IPS-20b (cell line): Measurements from ENCODE around the gene PIP5K1C.

Source experiments
- H3K27ac ChIP-seq: one replicate; pipeline ENCODE4 v1.5.1; 2013; ENCODE audit warnings: low read length
- H3K27me3 ChIP-seq: 2 replicates; pipeline ENCODE4 v1.6.1; 2013; ENCODE audit warnings: mild to moderate bottlenecking, low read length, inconsistent platforms; ENCODE audit not compliant: insufficient read depth
- H3K36me3 ChIP-seq: 2 replicates; pipeline ENCODE4 v1.6.1; 2013; ENCODE audit warnings: low read depth, mild to moderate bottlenecking, inconsistent platforms, low read length, moderate library complexity; ENCODE audit not compliant: insufficient read depth
- H3K4me1 ChIP-seq: 2 replicates; pipeline ENCODE4 v1.6.1; 2013; ENCODE audit warnings: mild to moderate bottlenecking, control low read depth, inconsistent platforms, low read length, moderate library complexity; ENCODE audit not compliant: insufficient read depth
- H3K4me3 ChIP-seq: 2 replicates; pipeline ENCODE4 v1.5.1; 2013; ENCODE audit warnings: mild to moderate bottlenecking, low read length, inconsistent platforms
- H3K9ac ChIP-seq: 2 replicates; pipeline ENCODE4 v1.6.1; 2013; ENCODE audit warnings: low read depth, mild to moderate bottlenecking, inconsistent platforms, low read length, moderate library complexity
- H3K9me3 ChIP-seq: 2 replicates; pipeline ENCODE4 v1.6.1; 2013; ENCODE audit warnings: mild to moderate bottlenecking, low read depth, low read length, inconsistent platforms; ENCODE audit not compliant: insufficient read depth

Gene PIP5K1C

GRCh38 chr19:3618811-3619630 lies 81.2 kb downstream of the PIP5K1C start:
- Histone ChIP-seq H3K36me3 (peaks cover 7% of the 10 kb centered on the region), H3K9ac (no peak overlapping the region), H3K9me3 (no peaks in the 10 kb centered on the region), H3K27ac (no peak overlapping the region), H3K27me3 (no peaks in the 10 kb centered on the region), H3K4me1 (no peaks in the 10 kb centered on the region), H3K4me3 (no peak overlapping the region)

GRCh38 chr19:3618144-3618810 lies 82.0 kb downstream of the PIP5K1C start:
- peaks cover 7% of the 10 kb centered on the region for H3K36me3 ChIP-seq
- H3K4me1 ChIP-seq: no peaks in the 10 kb centered on the region
- H3K4me3 ChIP-seq: no peak overlapping the region
- no peak overlapping the region for H3K27ac ChIP-seq
- no peaks in the 10 kb centered on the region for H3K27me3 ChIP-seq
- no peak overlapping the region for H3K9ac ChIP-seq
- H3K9me3 ChIP-seq: no peaks in the 10 kb centered on the region

GRCh38 chr19:3617463-3617862 lies 82.8 kb downstream of the PIP5K1C start:
- H3K27ac ChIP-seq: no peak overlapping the region
- no peaks in the 10 kb centered on the region for H3K27me3 ChIP-seq
- no peak overlapping the region for H3K4me3 ChIP-seq
- H3K9me3 ChIP-seq: no peaks in the 10 kb centered on the region
- H3K9ac ChIP-seq: no peak overlapping the region
- peaks cover 3% of the 10 kb centered on the region for H3K36me3 ChIP-seq
- no peaks in the 10 kb centered on the region for H3K4me1 ChIP-seq

- H3K4me1 ChIP-seq: no peaks in the 10 kb centered on the region
- no peak overlapping the region for H3K4me3 ChIP-seq
- H3K9ac ChIP-seq: no peak overlapping the region
- H3K27me3 ChIP-seq: no peaks in the 10 kb centered on the region
- peaks cover 9% of the 10 kb centered on the region for H3K36me3 ChIP-seq
- H3K9me3 ChIP-seq: no peaks in the 10 kb centered on the region
- H3K27ac ChIP-seq: no peak overlapping the region
Measured at GRCh38 chr19:3615524-3616135, 84.6 kb downstream of the PIP5K1C start.

- Histone ChIP-seq H3K27ac (no peak overlapping the region), H3K27me3 (no peaks in the 10 kb centered on the region), H3K36me3 (peaks cover 9% of the 10 kb centered on the region), H3K9ac (no peak overlapping the region), H3K9me3 (no peaks in the 10 kb centered on the region), H3K4me3 (no peak overlapping the region), H3K4me1 (no peaks in the 10 kb centered on the region)
Measured at GRCh38 chr19:3614858-3615505, 85.3 kb downstream of the PIP5K1C start.

GRCh38 chr19:3613818-3614661 lies 86.2 kb downstream of the PIP5K1C start:
- Histone ChIP-seq H3K9ac (no peak overlapping the region), H3K36me3 (peaks cover 9% of the 10 kb centered on the region), H3K4me1 (no peaks in the 10 kb centered on the region), H3K9me3 (no peaks in the 10 kb centered on the region), H3K27ac (no peak overlapping the region), H3K27me3 (no peaks in the 10 kb centered on the region), H3K4me3 (no peak overlapping the region)

- Histone ChIP-seq H3K4me3 (no peak overlapping the region), H3K9ac (no peak overlapping the region), H3K36me3 (peaks cover 9% of the 10 kb centered on the region), H3K9me3 (no peaks in the 10 kb centered on the region), H3K27ac (no peak overlapping the region), H3K4me1 (no peaks in the 10 kb centered on the region), H3K27me3 (no peaks in the 10 kb centered on the region)
Measured at GRCh38 chr19:3612901-3613741, 87.1 kb downstream of the PIP5K1C start.

GRCh38 chr19:3612330-3612729 lies 87.9 kb downstream of the PIP5K1C start:
- peaks cover 2% of the 10 kb centered on the region; the same call in 1 of the 2 replicates for H3K27me3 ChIP-seq
- H3K27ac ChIP-seq: no peak overlapping the region
- no peak overlapping the region for H3K9ac ChIP-seq
- H3K4me1 ChIP-seq: 0 out of 2 replicates have a peak, but pooled peaks cover 3% of the 10 kb centered on the region
- no peaks in the 10 kb centered on the region for H3K9me3 ChIP-seq
- no peak overlapping the region for H3K4me3 ChIP-seq
- peaks cover 9% of the 10 kb centered on the region; the same call in 1 of the 2 replicates for H3K36me3 ChIP-seq

GRCh38 chr19:3611841-3612240 lies 88.4 kb downstream of the PIP5K1C start:
- no peak overlapping the region for H3K4me3 ChIP-seq
- no peak overlapping the region for H3K9ac ChIP-seq
- peaks cover 9% of the 10 kb centered on the region; the same call in 1 of the 2 replicates for H3K36me3 ChIP-seq
- H3K9me3 ChIP-seq: no peaks in the 10 kb centered on the region
- H3K27me3 ChIP-seq: peaks cover 7% of the 10 kb centered on the region; the same call in 1 of the 2 replicates
- 0 out of 2 replicates have a peak, but pooled peaks cover 3% of the 10 kb centered on the region for H3K4me1 ChIP-seq
- H3K27ac ChIP-seq: no peak overlapping the region
